HTR-8/SVneo (cell line): Measurements from ENCODE around the gene THBS2.

Source experiments
- DNase-seq: peaks from one replicate; pipeline ENCODE4 v3.0.0; 2011; ENCODE audit warnings: low spot score, mixed read lengths; ENCODE audit not compliant: insufficient read length
- FAIRE-seq: peaks from 2 replicates; lab custom pipeline; 2011; peaks lifted over from hg19 to GRCh38; lab: Jason Lieb, UNC

THBS2 gene

GRCh38 chr6:169234634-169235033 lies 19.0 kb downstream of the THBS2 start:
- FAIRE-seq = no peak
- no peak for DNase-seq

GRCh38 chr6:169233832-169234231 lies 19.8 kb downstream of the THBS2 start:
- peak; percentile 93 for FAIRE-seq

GRCh38 chr6:169233181-169233580 lies 20.5 kb downstream of the THBS2 start:
- FAIRE-seq (no peak), DNase-seq (no peak)

More at GRCh38 chr6:169233832-169234231, 19.8 kb downstream of the THBS2 start:
- DNase-seq = no peak

GRCh38 chr6:169232507-169232931 lies 21.1 kb downstream of the THBS2 start:
- DNase-seq (no peak), FAIRE-seq (no peak)

- no peak for DNase-seq
- FAIRE-seq = no peak
Observed at GRCh38 chr6:169231790-169232506, 21.7 kb downstream of the THBS2 start.

- FAIRE-seq (no peak), DNase-seq (no peak)
Observed at GRCh38 chr6:169230946-169231789, 22.5 kb downstream of the THBS2 start.

- FAIRE-seq = no peak
- DNase-seq = no peak
Observed at GRCh38 chr6:169230322-169230665, 23.4 kb downstream of the THBS2 start.

- DNase-seq (no peak), FAIRE-seq (no peak)
Observed at GRCh38 chr6:169229615-169230321, 23.9 kb downstream of the THBS2 start.

GRCh38 chr6:169227116-169227515 lies 26.5 kb downstream of the THBS2 start:
- no peak for FAIRE-seq
- no peak for DNase-seq

GRCh38 chr6:169225887-169226286 lies 27.8 kb downstream of the THBS2 start:
- FAIRE-seq = no peak
- DNase-seq = no peak

GRCh38 chr6:169225131-169225576 lies 28.5 kb downstream of the THBS2 start:
- FAIRE-seq (no peak), DNase-seq (no peak)

- FAIRE-seq (no peak), DNase-seq (no peak)
Observed at GRCh38 chr6:169224716-169225115, 28.9 kb downstream of the THBS2 start.

GRCh38 chr6:169224185-169224695 lies 29.4 kb downstream of the THBS2 start:
- DNase-seq (peak; percentile 50), FAIRE-seq (no peak)

GRCh38 chr6:169223006-169223405 lies 30.6 kb downstream of the THBS2 start:
- FAIRE-seq (no peak), DNase-seq (no peak)

- FAIRE-seq = no peak
- no peak for DNase-seq
Observed at GRCh38 chr6:169222126-169222525, 31.5 kb downstream of the THBS2 start.

- no peak for DNase-seq
- FAIRE-seq = no peak
Observed at GRCh38 chr6:169221264-169221663, 32.4 kb downstream of the THBS2 start.

GRCh38 chr6:169220068-169220964 lies 33.3 kb downstream of the THBS2 start:
- no peak for FAIRE-seq
- no peak for DNase-seq

GRCh38 chr6:169217972-169218371 lies 35.7 kb downstream of the THBS2 start:
- no peak for DNase-seq
- FAIRE-seq = no peak

- FAIRE-seq = no peak
Observed at GRCh38 chr6:169216830-169217229, 36.8 kb downstream of the THBS2 start.

More at GRCh38 chr6:169216830-169217229, 36.8 kb downstream of the THBS2 start:
- DNase-seq = no peak
